HG03521 (cell line): ENCODE results near the gene STX10.
"Not testable (repeated sequence)": the region's sequence is repeated elsewhere in the genome, so short reads cannot be mapped to it uniquely, and the experiment has no call there.

Experiments
- ATAC-seq: cut with Tn5 transposase; IDR thresholded peaks from one replicate; pipeline ENCODE4 v1.9.1; 2021; ENCODE audit warnings: mild to moderate bottlenecking, moderate library complexity; ENCODE audit not compliant: unreplicated experiment

Gene STX10, protein sequence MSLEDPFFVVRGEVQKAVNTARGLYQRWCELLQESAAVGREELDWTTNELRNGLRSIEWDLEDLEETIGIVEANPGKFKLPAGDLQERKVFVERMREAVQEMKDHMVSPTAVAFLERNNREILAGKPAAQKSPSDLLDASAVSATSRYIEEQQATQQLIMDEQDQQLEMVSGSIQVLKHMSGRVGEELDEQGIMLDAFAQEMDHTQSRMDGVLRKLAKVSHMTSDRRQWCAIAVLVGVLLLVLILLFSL

DNA sequence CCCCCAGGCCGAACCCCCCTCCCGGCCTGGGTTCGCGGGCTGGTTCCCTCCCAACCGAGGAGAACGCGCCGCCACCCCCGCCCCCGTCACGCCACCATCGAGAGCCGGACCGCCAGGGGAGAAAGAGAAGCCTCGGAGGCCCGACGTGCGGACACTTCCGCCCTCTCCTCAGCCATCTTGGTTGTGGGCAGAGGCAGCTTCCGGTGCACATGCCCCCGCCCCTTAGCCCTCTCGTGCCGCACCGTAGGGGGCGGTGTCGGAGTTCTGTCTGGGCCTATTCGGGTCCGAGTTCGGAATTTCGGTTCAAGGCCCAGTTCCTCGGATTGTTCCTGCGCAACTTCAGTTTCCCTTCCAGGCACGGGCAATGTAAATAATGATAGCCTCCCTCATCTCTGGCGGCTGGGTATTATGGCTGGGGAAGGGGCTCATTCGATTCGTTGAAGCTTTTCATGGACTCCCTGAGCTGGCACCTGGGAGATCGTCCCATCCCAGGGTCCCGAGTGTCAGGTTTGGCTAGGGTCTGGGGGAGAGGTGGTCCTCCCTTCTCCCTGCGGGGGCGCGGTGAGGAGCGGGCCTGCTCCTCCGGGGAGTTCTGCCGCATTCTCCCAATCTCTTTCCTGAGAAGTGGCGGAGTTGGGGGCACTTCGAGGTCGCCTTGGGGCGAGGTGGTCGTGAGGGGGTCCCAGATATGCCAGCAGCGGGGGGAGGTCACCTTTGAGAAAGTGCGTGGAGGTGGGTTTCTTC lies at the start of gene STX10, which contains the start of gene IER2:
Gene STX10 (minus strand): TSS at position 189 of the 744 bp plus-strand sequence. CDS start 202 bp downstream, outside the sequence.
Gene IER2 (plus strand): TSS at position 225 of the 744 bp plus-strand sequence. CDS start 2,776 bp downstream, outside the sequence.
- ATAC-seq, result peak; percentile 35

DNA sequence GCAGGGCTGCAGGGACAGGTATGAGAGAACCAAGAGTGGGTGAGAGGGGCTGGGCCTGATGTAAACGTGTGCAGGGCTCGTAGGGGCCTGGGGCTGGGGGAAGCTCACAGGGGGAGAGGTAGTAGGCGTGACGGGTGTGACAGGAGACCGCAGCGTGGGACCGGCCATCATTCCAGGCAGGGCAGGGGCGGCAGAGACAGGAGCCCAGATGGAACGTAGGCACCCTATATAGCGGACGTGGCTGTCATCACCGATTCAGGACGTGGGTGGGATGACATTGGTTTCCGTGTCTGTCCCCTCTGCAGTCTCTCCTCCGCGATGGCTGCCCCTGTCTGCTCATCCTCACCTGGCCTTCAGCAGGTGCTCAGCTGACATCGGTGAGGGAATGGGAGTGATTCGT lies 48.5 kb upstream of the STX10 start:
- ATAC-seq, result no peak

DNA sequence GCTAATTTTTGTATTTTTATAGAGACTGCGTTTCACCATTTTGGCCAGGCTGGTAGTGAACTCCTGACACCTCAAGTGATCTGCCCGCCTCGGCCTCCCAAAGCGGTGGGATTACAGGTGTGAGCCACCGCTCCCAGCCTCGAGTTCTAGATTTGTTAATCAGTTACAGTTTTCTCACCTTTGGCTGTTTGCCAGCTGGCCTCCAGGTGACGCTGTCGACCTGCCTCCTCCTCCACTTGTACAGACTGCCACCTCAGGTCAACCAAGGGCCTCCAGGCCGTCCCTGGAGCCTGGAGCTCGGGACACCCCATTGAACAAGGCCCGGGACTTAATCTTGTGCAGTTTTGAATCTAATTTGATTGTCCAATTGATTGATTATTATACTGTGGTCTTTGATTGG lies 45.5 kb upstream of the STX10 start:
- ATAC-seq, result no peak

DNA sequence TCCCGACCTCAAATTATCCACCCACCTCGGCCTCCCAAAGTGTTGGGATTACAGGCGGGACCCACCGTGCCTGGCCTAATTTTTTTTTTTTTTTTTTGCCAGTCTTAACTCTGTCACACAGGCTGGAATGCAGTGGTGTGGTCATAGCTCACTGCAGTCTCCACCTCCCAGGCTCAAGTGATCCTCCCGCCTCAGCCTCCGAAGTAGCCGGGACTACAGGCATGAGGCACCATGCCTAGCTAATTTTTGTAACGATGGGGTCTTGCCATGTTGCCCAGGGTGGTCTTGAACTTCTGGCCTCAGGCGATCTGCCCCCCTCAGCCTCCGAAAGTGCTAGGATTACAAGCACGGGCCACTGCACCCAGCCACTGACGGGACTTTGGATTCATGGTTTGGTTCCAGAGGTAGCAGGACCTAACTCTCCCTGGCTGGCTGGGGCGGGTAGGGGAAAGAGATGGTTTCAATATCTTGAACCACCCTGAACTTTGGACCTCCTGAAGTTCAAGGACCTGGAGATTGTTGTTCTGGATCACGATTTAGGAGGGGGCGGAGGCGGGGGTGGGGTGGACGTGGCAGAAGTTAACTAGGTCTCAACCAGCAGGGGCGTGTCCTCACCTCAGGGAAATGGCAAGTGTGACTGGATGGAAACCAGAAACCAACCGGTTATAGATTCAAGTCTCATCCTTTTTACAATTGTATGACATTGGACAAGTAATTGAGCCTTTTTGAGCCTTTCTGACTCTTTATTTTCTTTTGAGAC lies 40.8 kb upstream of the STX10 start:
- no peak for ATAC-seq

DNA sequence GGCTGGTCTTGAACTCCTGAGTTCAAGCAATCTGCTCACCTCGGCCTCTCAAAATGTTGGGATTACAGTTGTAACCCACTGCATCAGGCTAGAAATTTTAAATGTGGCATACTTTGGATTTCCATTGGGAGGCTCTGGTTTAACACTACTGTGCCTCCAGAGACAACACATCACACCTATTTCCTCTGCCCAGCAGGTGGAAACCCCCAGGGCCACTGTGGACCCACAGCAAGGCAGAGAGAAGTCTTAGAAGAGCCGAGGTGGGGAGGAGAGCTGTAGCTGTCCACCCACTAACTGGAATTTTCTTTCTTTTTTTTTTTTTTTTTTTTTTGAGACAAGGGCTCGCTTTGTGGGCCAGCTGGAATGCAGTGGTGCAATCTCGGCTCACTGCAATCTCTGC lies 39.4 kb upstream of the STX10 start:
- ATAC-seq, result no peak

DNA sequence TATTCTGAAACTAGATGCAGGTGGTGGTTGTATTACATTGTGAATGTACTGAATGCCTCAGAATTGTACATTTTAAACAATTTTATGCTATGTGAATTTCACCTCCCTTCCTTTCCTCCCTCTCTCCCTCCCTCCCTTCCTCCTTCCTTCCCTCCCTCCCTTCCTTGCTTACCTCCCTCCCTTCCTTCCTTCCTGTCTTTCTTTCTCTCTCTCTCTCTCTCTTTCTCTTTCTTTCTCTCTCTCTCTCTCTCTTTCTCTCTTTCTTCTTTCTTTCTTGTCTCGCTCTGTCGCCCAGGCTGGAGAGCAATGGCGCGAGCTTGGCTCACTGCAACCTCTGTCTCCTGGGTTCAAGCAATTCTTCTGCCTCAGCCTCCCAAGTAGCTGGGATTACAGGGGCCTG lies 37.2 kb upstream of the STX10 start:
- no peak for ATAC-seq

DNA sequence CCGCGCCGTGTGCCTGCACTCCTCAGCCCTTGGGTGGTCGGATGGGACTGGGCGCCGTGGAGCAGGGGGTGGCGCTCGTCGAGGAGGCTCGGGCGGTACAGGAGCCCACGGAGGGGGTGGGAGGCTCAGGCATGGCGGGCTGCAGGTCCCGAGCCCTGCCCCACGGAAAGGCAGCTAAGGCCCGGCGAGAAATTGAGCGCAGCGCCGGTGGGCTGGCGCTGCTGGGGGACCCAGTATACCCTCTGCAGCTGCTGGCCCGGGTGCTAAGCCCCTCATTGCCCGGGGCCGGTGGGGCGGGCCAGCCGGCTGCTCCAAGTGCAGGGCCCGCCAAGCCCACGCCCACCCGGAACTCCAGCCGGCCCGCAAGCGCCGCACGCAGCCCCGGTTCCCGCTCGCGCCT lies 36.5 kb upstream of the STX10 start:
- ATAC-seq, result not testable (repeated sequence)

DNA sequence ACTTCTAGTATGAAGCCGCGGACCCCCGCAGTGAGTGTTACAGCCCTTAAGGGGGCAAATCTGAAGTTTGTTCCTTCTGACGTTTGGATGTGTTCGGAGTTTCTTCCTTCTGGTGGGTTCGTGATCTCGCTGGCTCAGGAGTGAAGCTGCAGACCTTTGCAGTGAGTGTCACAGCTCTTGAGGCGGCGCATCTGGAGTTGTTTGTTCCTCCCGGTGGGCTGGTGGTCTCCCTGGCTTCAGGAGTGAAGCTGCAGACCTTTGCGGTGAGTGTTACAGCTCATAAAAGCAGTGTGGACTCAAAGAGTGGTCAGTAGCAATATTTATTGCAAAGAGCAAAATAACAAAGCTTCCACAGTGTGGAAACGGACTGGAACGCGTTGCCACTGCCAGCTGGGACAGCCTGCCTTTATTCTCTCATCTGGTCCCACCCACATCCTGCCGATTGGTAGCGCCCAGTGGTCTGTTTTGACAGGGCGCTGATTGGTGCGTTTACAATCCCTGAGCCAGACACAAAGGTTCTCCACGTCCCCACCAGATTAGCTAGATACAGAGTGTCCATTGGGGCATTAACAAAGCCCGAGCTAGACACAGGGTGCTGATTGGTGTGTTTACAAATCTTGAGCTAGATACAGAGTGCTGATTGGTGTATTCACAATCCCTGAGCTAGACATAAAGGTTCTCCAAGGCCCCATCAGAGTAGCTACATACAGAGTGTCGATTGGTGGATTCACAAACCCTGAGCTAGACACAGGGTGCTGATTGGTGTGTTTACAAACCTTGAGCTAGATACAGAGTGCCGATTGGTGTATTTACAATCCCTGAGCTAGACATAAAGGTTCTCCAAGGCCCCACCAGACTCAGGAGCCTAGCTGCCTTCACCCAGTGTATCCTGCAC lies 35.8 kb upstream of the STX10 start:
- ATAC-seq, result not testable (repeated sequence)

DNA sequence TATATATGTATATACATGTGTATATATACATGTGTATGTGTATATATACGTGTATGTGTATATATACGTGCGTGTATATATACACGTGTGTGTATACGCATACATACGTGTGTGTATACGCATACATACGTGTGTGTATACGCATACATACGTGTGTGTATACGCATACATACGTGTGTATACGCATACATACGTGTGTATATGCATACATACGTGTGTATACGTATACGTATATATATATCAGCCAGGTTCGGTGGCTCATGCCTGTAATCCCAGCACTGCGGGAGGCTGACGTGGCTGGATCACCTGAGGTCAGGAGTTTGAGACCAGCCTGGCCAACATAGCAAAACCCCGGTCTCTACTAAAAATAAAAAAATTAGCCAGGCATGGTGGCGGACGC lies 34.8 kb upstream of the STX10 start:
- not testable (repeated sequence) for ATAC-seq

DNA sequence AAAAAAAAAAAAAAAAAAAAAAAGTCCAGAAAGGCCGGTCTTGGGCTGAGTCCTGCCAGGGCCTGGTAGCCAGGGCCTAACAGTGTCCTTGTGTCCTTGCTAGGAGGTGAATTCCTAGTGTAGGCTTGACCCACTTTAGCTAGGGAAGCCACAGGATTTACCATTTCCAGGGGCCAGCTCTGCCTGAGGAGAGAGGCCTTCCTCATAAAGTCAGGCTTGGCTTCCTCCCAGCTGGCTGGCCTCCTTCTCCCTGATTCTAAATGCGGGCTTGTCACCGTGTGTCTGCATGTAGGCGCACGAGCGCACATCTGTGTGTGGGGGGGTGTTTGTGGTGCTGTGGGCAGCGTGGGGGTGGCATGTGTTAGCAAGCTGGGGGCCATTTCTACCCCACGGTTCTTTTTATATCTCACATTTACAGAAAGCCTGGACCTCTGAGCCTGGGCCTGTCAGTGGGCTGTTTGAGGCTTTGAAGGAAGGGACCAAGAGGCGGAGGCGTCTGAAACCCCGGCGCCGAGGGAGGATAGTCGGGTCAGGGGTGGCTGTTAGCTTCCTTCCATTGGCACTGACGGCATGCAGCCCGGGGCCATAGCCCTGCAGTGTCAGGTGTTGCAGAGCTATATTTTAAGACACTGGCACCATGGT lies 31.7 kb upstream of the STX10 start:
- ATAC-seq, result no peak

DNA sequence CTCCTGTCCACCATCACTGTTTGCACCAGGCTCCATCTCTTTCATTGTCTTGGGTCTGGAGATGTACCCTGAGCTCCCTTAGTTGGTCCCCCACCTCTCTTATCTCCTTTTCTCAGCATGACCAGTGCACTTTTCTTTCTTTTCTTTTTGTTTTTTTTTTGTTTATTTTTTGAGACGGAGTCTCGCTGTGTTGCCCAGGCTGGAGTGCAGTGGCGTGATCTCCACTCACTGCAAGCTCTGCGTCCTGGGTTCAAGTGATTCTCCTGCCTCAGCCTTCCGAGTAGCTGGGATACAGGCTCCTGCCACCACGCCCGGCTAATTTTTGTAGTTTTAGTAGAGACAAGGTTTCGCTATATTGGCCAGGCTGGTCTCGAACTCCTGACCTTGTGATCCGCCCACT lies 28.1 kb upstream of the STX10 start:
- ATAC-seq, result not testable (repeated sequence)

DNA sequence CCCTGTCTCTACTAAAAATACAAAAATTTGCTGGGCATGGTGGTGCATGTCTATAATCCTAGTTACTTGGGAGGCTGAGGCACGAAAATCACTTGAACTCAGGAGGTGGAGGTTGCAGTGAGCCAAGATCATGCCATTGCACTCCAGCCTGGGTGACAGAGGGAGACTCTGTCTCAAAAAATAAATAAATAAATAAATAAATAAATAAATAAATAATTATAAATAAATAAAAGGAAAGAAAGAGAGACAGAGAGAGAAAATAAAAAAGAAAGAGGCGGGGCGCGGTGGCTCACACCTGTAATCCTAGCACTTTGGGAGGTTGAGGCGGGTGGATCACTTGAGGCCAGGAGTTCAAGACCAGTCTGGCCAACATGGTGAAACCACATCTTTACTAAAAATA lies 27.4 kb upstream of the STX10 start:
- not testable (repeated sequence) for ATAC-seq

DNA sequence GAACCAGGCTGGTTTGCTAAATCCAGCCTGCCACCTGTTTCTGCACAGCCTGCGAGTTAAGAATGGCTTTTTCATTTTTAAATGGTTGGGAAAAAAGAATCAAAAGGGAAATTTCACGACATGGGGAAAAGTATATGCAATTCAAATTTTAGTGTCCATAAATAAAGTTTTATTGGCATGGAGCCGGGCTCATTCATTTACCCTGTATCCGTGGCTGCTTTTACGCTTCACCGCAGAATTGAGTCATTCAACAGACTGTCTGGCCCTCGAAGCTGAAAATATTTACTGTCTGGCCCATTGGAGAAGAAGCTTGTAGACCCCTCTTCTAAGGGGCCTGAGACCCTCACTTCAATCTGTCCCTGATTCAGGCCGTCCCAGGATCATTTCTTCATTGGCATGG lies 26.2 kb upstream of the STX10 start:
- no peak for ATAC-seq

DNA sequence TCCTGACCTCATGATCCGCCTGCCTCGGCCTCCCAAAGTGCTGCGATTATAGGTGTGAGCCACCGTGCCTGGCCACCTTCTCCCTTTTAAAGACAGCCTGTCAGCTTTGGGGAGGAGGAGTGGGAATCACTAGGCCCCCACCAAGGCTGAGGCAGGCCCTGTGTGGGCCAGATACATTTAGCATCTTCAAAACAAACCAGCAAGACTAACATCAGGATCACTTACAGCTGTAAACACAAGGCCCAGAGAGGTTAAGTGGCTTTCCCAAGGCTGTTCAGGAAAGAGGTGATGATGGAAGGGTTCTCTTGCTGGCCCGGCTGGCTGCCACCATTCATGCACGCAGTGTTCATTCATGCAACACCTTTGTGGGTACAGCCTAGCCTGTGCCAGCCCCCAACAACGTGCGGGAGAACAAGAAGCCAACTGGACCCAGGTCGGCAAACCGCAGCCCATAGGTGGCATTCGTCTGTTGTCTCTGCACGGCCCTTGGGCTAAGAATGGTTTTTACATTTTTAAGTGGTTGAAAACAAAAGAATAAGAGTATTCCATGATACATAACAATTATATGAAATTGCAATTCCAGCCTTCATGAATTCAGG lies 23.1 kb upstream of the STX10 start:
- ATAC-seq, result no peak

DNA sequence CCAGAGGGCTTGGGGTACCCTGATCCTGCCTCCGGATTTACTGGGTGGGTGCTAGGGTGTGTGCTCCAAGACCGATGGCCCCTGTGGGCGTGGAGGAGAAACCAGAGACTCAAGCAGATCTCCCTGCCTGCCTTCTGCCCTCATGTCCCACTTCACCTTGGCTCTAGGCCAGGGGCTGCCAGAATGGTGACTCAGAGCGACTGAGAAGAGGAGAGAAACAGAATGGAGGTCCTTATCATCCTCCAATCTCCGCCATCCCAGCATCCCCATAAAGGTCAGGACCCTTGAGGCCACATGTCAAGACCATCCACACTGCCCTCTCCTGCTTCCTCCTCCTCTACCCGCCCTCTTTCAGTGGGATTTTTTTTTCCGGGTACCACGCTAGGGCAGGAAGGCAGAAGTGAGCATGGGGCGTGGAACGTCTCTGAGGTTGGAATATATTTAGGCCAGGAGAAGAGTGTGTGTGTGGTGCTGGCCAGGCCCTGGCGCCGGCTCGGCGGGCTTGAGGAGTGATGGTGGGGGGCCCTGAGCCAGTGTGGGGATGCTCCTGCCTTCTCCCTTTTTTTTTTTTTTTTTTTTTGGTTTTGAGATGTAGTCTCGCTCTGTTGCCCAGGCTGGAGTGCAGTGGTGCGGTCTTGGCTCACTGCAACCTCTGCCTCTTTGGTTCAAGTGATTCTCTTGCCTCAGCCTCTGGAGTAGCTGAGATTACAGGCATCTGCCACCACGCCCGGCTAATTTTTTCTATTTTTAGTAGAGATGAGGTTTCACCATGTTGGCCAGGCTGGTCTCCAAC lies 22.4 kb upstream of the STX10 start:
- no peak for ATAC-seq

DNA sequence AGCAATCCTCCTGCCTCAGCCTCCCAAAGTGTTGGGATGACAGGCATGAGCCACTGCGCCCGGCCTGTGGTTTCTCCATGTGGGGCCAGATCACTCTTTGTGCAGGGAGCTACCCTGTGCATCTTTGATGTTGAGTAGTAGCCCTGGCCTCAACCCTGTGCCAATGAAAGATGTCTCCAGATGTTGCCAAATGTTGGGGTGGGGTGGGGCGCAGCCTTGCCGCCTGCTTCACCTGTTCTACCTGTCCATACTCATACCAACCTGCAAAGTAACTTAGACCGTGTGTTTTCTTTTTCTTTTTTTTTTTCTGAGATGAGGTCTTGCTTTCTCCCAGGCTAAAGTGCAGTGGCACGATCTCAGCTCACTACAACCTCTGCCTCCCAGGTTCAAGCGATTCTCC lies 21.0 kb upstream of the STX10 start:
- no peak for ATAC-seq

DNA sequence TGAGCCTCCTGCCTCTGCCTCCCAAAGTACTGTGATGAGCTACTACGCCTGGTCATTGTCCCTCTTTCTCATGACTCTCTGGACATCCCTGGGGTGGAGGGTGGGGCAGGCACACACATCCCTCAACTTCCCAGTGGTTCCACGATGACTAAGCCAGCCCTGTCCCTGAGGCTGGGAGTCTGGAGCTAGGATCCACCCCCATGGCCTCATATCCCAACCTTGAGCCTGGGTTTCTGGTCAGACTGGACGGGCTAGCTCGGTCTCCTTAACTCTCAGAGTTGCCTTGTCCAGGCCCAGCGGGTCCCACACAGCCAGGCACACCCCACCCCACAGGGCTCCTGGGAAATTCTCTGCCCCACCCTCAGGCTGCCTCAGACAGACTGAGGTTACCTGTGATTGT lies 19.6 kb upstream of the STX10 start:
- ATAC-seq, result no peak

DNA sequence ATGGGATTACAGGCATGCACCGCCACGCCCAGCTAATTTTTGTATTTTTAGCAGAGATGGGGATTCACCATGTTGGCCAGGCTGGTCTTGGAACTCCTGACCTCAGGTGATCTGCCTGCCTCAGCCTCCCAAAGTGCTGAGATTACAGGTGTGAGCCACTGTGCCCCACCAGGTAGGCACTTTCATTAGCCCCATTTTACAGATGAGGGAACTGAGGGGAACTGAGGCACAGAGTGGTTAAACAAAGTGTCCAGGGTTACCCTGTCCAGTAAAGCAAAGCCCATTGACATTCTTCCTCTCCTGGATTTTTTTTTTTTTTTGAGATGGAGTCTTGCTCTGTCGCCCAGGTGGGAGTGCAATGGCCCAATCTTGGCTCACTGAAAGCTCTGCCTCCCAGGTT lies 16.0 kb upstream of the STX10 start:
- not testable (repeated sequence) for ATAC-seq
